Activated naive CD4-positive, alpha-beta T cell treated with anti-CD3 and anti-CD28 coated beads, Interleukin-2, amount 10 ng/mL, durations not matched to agents 7 days and 5 days (primary cell): ENCODE measurements around the gene NAV2.

Source experiments
- CTCF ChIA-PET: fragments of 350-600 bp; sonication (Branson Sonifier 250); formaldehyde crosslinking; loops from one replicate; lab custom pipeline; 2021; ENCODE audit warnings: antibody characterized with exemption; lab: Charles Lee
- DNase-seq: peaks from one replicate; pipeline ENCODE4 v3.0.0-alpha.2; 2020
- H3K27ac Mint-ChIP-seq: one replicate; pipeline ENCODE4 v1.8.0; 2021; ENCODE audit warnings: mild to moderate bottlenecking, moderate library complexity, mixed read lengths
- H3K27me3 Mint-ChIP-seq: one replicate; pipeline ENCODE4 v1.8.0; 2021; ENCODE audit warnings: mild to moderate bottlenecking, mixed read lengths
- H3K36me3 Mint-ChIP-seq: one replicate; pipeline ENCODE4 v1.8.0; 2021; ENCODE audit warnings: mixed read lengths
- H3K4me1 Mint-ChIP-seq: one replicate; pipeline ENCODE4 v1.8.0; 2021; ENCODE audit warnings: mixed read lengths
- H3K4me3 Mint-ChIP-seq: one replicate; pipeline ENCODE4 v1.8.0; 2021; ENCODE audit warnings: mild to moderate bottlenecking, moderate library complexity, mixed read lengths
- H3K9me3 Mint-ChIP-seq: one replicate; pipeline ENCODE4 v1.8.0; 2021; ENCODE audit warnings: mixed read lengths

Gene NAV2

GRCh38 chr11:20036626-20037335 is 324.1 kb downstream of the NAV2 start:
- Mint-ChIP-seq H3K27me3 (peaks cover 15% of the 10 kb centered on the region), H3K36me3 (no peaks in the 10 kb centered on the region), H3K4me3 (no peak overlapping the region), H3K9me3 (no peaks in the 10 kb centered on the region), H3K4me1 (no peaks in the 10 kb centered on the region), H3K27ac (no peak overlapping the region)
- DNase-seq, result no peak
- CTCF ChIA-PET, result interaction anchor here (0.6 kb wide), 1 partner anchor 80 kb away, joined by 3 read pairs; no protein-coding TSS in a partner anchor

- DNase-seq, result no peak
- H3K9me3 Mint-ChIP-seq, result no peaks in the 10 kb centered on the region
- peaks cover 12% of the 10 kb centered on the region for H3K27me3 Mint-ChIP-seq
- H3K36me3 Mint-ChIP-seq, result no peaks in the 10 kb centered on the region
- CTCF ChIA-PET, result no interaction called here
- H3K27ac Mint-ChIP-seq, result no peak overlapping the region
- no peaks in the 10 kb centered on the region for H3K4me1 Mint-ChIP-seq
- no peak overlapping the region for H3K4me3 Mint-ChIP-seq
Observed at GRCh38 chr11:20037396-20038153, 324.9 kb downstream of the NAV2 start.

- Mint-ChIP-seq H3K27ac (no peak overlapping the region), H3K27me3 (peaks cover 15% of the 10 kb centered on the region), H3K9me3 (no peaks in the 10 kb centered on the region), H3K36me3 (no peaks in the 10 kb centered on the region), H3K4me3 (no peak overlapping the region), H3K4me1 (no peaks in the 10 kb centered on the region)
- no peak for DNase-seq
- CTCF ChIA-PET, result no interaction called here
Observed at GRCh38 chr11:20038412-20038811, 325.8 kb downstream of the NAV2 start.

- Mint-ChIP-seq H3K4me1 (no peaks in the 10 kb centered on the region), H3K4me3 (no peak overlapping the region), H3K36me3 (no peaks in the 10 kb centered on the region), H3K9me3 (no peaks in the 10 kb centered on the region), H3K27me3 (peaks cover 16% of the 10 kb centered on the region), H3K27ac (no peak overlapping the region)
- DNase-seq, result no peak
- CTCF ChIA-PET, result no interaction called here
Observed at GRCh38 chr11:20038972-20039371, 326.3 kb downstream of the NAV2 start.

- Mint-ChIP-seq H3K27me3 (peaks cover 9% of the 10 kb centered on the region), H3K9me3 (no peaks in the 10 kb centered on the region), H3K4me1 (no peaks in the 10 kb centered on the region), H3K36me3 (no peaks in the 10 kb centered on the region), H3K4me3 (no peak overlapping the region), H3K27ac (no peak overlapping the region)
- CTCF ChIA-PET, result no interaction called here
- no peak for DNase-seq
Observed at GRCh38 chr11:20041499-20041898, 328.9 kb downstream of the NAV2 start.

- H3K9me3 Mint-ChIP-seq, result no peaks in the 10 kb centered on the region
- H3K27me3 Mint-ChIP-seq, result peaks cover 9% of the 10 kb centered on the region
- CTCF ChIA-PET, result no interaction called here
- DNase-seq, result no peak
- no peaks in the 10 kb centered on the region for H3K36me3 Mint-ChIP-seq
- no peaks in the 10 kb centered on the region for H3K4me1 Mint-ChIP-seq
- H3K27ac Mint-ChIP-seq, result no peak overlapping the region
- H3K4me3 Mint-ChIP-seq, result no peak overlapping the region
Observed at GRCh38 chr11:20042045-20042639, 329.5 kb downstream of the NAV2 start.

- Mint-ChIP-seq H3K9me3 (no peaks in the 10 kb centered on the region), H3K4me3 (no peak overlapping the region), H3K27me3 (peaks cover 9% of the 10 kb centered on the region), H3K27ac (no peak overlapping the region), H3K4me1 (no peaks in the 10 kb centered on the region), H3K36me3 (no peaks in the 10 kb centered on the region)
- CTCF ChIA-PET, result no interaction called here
- DNase-seq, result no peak
Observed at GRCh38 chr11:20042811-20043341, 330.2 kb downstream of the NAV2 start.

- no peak for DNase-seq
- H3K9me3 Mint-ChIP-seq, result no peaks in the 10 kb centered on the region
- CTCF ChIA-PET, result no interaction called here
Observed at GRCh38 chr11:20043992-20044391, 331.4 kb downstream of the NAV2 start.

GRCh38 chr11:20045098-20045688 is 332.6 kb downstream of the NAV2 start:
- CTCF ChIA-PET, result no interaction called here
- Mint-ChIP-seq H3K27ac (no peak overlapping the region), H3K36me3 (no peaks in the 10 kb centered on the region), H3K4me3 (no peak overlapping the region), H3K9me3 (no peaks in the 10 kb centered on the region), H3K27me3 (peaks cover 17% of the 10 kb centered on the region), H3K4me1 (no peaks in the 10 kb centered on the region)
- DNase-seq, result no peak

More at GRCh38 chr11:20043992-20044391, 331.4 kb downstream of the NAV2 start:
- no peak overlapping the region for H3K27ac Mint-ChIP-seq
- H3K4me3 Mint-ChIP-seq, result no peak overlapping the region
- H3K36me3 Mint-ChIP-seq, result no peaks in the 10 kb centered on the region
- H3K27me3 Mint-ChIP-seq, result peaks cover 13% of the 10 kb centered on the region
- no peaks in the 10 kb centered on the region for H3K4me1 Mint-ChIP-seq

GRCh38 chr11:20046416-20046815 is 333.8 kb downstream of the NAV2 start:
- H3K4me3 Mint-ChIP-seq, result no peak overlapping the region
- CTCF ChIA-PET, result no interaction called here
- no peak for DNase-seq
- H3K36me3 Mint-ChIP-seq, result no peaks in the 10 kb centered on the region
- H3K9me3 Mint-ChIP-seq, result no peaks in the 10 kb centered on the region
- peaks cover 12% of the 10 kb centered on the region for H3K27me3 Mint-ChIP-seq
- no peak overlapping the region for H3K27ac Mint-ChIP-seq
- no peaks in the 10 kb centered on the region for H3K4me1 Mint-ChIP-seq

GRCh38 chr11:20047006-20047768 is 334.6 kb downstream of the NAV2 start:
- no peaks in the 10 kb centered on the region for H3K4me1 Mint-ChIP-seq

GRCh38 chr11:20047769-20048154 is 335.1 kb downstream of the NAV2 start:
- Mint-ChIP-seq H3K27ac (no peak overlapping the region), H3K27me3 (peaks cover 12% of the 10 kb centered on the region), H3K4me1 (no peaks in the 10 kb centered on the region), H3K36me3 (no peaks in the 10 kb centered on the region), H3K9me3 (no peaks in the 10 kb centered on the region), H3K4me3 (no peak overlapping the region)
- CTCF ChIA-PET, result no interaction called here
- no peak for DNase-seq

More at GRCh38 chr11:20047006-20047768, 334.6 kb downstream of the NAV2 start:
- Mint-ChIP-seq H3K4me3 (no peak overlapping the region), H3K9me3 (no peaks in the 10 kb centered on the region), H3K27me3 (peaks cover 12% of the 10 kb centered on the region), H3K36me3 (no peaks in the 10 kb centered on the region), H3K27ac (no peak overlapping the region)
- no peak for DNase-seq
- CTCF ChIA-PET, result no interaction called here

GRCh38 chr11:20048246-20048645 is 335.6 kb downstream of the NAV2 start:
- no peaks in the 10 kb centered on the region for H3K9me3 Mint-ChIP-seq

GRCh38 chr11:20048707-20049106 is 336.1 kb downstream of the NAV2 start:
- H3K27me3 Mint-ChIP-seq, result peaks cover 8% of the 10 kb centered on the region
- H3K36me3 Mint-ChIP-seq, result no peaks in the 10 kb centered on the region
- no peaks in the 10 kb centered on the region for H3K4me1 Mint-ChIP-seq
- no peak overlapping the region for H3K4me3 Mint-ChIP-seq
- no peak overlapping the region for H3K27ac Mint-ChIP-seq
- CTCF ChIA-PET, result no interaction called here
- no peaks in the 10 kb centered on the region for H3K9me3 Mint-ChIP-seq
- no peak for DNase-seq

More at GRCh38 chr11:20048246-20048645, 335.6 kb downstream of the NAV2 start:
- no peak for DNase-seq
- peaks cover 10% of the 10 kb centered on the region for H3K27me3 Mint-ChIP-seq
- no peaks in the 10 kb centered on the region for H3K4me1 Mint-ChIP-seq
- no peaks in the 10 kb centered on the region for H3K36me3 Mint-ChIP-seq
- no peak overlapping the region for H3K4me3 Mint-ChIP-seq
- H3K27ac Mint-ChIP-seq, result no peak overlapping the region
- CTCF ChIA-PET, result no interaction called here
